ENCODE measurements around the gene RAB26. TPM values are rescaled to one million over a fixed set of nuclear protein-coding genes. Genes with fewer than 3 reads are reported as not detected.

The RAB26 gene
- total RNA-seq, 1 donor from 2014 or later, result 0.44 TPM

DNA sequence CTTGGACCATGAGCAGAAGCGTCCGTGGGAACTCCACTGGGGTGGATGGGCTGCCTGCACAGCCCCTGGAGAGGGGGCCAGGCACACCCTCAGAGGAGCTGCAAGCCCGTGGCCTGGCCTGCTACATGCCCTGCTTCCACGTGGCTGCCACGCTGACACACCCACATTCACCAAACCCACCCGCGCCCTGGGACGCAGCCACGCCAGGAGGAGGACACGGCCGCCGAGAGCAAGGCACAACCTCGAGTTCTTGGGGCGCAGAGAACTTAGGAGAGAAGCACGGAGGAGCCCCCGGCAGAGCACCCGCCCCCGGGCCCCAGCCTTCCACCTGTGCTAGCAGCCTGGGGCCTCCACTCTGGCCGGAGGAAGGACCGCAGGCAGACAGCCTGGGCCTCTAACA is 29.1 kb downstream of the RAB26 start:
- intact Hi-C loops (cut with micrococcal nuclease), result no loop called here

DNA sequence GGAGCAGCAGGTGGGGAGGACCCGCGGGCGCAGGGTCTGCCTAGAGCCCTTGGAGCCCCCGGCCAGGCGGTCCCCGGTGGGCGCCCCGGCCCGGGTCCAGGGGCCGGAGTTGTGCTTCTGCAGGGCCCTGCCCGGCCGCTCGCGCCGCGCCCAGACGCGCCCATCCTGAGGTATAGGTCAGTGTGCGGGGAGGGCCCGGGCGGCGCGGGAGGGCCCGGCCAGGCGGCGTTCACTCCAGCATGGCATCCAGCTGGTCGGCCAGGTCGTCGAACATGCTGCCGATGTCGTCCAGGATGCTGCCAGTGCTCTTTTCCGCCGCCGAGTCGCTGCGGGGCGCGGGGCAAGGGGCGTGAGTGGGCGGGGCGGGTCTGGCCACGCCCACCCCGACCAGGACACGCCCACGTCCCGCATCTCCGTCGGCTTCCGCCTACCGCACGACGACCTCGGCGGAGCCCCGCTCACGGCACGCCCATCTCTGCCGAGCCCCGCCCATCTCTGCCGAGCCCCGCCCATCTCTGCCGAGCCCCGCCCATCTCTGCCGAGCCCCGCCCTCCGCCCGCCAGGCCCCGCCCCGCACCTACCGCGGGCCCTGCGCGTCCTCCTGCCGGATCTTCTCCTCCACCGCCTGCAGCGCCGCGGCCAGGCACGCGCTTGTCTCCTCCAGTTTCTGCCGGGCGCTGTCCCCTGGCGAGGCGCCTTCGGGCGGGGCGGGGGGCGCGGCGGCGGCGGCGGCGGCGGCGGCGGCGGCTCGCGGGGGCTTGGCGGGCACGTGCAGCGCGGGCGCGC is 30.1 kb downstream of the RAB26 start:
- intact Hi-C loops (cut with micrococcal nuclease), result no loop called here

DNA sequence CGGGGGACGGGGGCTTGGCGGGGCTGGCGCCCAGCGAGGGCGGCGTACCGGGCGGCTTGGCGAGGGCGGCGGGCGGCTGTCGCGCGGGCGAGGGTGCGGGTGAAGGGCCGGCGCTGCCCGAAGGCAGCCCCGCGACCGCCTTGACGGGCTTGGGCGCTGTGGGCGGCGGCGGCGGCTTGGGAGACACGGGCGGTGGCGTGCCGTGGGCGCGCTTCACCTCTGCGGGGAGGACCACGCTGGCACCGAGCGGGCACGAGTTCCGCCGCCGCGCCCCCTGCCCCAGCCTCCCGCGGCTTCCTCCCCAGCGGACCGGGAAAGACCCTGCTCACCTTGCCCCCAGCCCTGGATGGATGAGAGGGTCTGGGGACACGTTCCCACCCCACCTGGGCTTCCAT is 30.7 kb downstream of the RAB26 start:
- intact Hi-C loops (cut with micrococcal nuclease), result no loop called here

DNA sequence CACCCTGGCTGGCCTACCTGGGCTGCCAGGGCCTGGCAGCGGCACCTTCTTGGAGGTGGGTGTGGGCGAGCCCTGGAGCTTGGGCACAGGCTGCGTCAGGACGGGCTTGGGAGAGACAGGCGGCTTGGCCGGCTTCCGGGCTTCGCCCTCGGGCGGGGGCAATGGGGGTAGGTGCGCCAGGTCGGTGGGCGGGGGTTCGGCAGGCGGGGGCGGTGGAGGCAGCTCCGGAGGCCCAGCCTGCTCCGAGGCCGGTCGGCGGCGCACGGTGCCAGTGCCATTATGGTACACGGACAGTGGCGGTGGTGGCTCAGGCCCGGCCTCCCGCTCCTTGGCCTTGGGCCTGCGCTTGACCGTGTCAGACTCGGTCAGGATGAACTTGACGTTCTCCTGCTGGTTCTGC is 31.2 kb downstream of the RAB26 start:
- intact Hi-C loops (cut with micrococcal nuclease), result no loop called here

DNA sequence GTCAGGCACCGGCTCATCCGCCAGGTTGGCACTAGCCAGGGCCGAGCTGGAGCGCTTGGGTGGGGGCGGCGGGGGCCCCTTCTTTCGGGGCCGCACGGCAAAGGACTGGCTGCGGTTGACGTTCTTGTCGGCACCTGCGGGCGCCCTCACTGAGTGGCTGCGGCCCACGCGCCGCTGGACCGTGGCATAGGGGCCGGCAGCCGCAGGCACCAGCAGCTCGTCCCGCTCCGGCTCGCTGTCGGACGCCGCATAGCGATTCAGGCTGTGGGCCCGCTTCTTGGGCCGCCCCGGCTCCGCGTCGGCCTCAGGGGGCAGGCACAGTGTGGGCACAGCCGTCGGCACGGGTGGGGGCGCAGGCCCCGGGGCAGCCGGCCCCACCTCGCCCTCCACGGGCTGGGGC is 32.0 kb downstream of the RAB26 start:
- intact Hi-C loops (cut with micrococcal nuclease), result no loop called here

DNA sequence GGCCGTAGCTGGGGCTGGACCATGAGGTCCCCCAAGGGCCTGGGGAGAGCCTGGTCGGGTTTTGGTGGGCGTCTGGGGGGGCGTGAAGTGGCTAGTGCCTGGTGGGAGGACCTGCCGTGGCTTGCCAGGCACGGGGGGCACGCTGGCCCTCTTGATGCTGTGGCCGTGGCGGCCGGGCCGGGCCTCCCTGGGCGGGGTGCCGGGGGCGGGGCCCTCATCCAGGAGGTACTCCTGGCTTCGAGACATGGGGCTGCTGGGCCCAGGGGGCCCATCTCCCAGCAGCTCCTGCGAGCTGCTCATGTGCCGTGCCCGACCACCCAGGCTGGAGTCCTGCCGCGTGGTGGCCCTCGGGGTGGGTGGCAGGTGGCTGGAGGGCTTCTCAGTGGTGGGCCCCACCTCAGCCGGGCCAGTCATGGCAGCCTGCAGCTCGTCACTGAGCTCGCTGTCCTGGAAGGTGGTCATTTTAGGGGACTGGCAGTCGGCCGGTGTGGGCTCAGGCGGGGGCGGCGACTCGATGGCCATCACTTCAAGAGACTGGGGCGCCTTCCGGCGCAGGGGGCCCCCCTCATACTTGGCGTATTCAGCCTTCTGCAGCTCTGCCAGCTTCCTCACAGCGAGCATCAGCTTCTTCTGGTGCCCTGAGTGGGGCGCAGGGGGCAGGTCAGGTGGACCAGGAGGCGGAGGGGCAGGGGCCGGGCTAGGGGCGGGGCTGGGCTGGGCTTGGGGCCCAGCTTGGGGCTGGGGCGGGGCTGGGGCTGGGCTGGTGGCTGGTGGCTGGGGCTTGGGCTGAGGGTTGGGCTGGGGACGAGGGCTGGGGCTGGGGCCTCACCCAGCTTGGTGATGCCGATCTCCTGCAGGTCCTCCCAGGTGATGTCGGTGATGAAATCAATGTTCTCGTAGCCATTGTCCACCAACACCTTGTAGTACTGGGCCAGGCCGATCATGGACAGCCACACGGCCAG is 32.8 kb downstream of the RAB26 start:
- intact Hi-C loops (cut with micrococcal nuclease), result no loop called here

DNA sequence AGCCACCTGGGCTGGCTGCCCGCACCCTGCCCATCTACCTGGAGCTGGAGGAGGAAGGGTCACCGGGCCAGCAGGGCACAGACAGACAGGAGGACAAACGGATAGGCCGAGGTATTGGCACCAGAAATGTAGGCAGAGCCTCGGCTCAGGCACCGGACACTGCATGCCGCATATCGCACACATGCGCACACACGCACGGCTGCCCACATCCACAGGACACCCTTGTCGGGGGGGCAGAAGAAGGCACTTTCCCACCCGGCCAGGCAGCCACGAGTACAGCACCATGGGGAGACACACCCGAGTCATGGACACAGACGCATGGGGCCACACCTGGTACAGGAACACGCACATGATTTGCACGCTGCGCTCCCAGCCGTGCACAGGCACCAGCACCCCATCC is 33.5 kb downstream of the RAB26 start:
- intact Hi-C loops (cut with micrococcal nuclease), result no loop called here

DNA sequence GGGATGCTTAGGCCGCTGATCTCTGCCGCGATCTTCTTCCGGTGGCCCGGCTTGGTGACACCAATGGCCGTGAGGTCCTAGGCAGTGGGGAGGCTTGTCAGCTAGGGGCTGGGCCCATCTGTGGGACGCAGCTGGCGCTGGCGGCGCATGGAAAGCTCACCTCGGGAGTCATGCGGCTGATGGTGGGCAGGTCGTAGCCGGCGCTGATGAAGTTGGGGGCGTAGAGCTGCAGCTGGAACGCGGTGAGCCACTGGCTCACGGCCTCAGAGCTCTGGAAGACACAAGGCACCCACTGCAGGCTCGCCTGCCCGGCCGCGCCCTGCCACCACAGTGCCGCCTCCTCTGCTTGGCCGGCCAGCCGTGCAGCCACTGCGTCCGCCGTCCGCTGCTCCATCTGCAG is 35.2 kb downstream of the RAB26 start:
- intact Hi-C loops (cut with micrococcal nuclease), result no loop called here

DNA sequence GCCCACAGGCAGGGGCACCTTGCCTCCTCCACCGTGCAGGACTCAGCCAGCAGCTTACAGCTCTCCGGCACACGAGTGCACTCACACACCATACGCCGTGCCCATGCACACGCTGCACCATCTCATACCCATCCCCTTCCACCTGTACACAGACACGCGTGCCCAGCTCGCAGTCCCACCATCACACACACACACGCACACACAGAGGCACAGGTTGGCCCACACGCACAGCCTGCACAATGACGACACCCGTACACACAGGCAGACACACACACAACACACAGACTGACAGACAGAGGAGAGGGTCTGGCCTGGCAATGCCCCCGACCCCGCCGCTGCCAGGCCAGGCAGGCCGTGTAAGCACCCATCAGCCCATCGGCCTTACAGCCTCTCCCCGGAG is 35.9 kb downstream of the RAB26 start:
- intact Hi-C loops (cut with micrococcal nuclease), result no loop called here

DNA sequence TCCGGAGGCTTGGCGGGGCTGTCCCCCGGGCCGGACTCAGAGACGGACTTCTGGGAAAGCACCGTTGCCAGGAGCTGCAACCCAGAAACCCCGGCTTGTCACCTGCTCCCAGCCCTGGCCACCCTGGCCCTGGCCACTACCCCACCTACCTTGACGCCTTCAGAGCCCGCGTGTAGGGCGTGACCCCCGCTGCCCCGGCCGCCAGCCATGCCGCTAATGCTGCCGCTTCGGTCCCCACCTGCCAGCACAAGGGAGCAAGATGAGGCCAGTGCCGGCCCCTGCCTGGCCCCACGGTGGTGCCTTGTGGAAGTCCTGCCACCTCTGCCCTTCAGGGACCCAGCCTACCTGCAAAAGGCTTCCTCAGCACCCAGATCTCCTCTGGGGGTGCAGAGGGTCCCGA is 36.5 kb downstream of the RAB26 start:
- intact Hi-C loops (cut with micrococcal nuclease), result no loop called here

DNA sequence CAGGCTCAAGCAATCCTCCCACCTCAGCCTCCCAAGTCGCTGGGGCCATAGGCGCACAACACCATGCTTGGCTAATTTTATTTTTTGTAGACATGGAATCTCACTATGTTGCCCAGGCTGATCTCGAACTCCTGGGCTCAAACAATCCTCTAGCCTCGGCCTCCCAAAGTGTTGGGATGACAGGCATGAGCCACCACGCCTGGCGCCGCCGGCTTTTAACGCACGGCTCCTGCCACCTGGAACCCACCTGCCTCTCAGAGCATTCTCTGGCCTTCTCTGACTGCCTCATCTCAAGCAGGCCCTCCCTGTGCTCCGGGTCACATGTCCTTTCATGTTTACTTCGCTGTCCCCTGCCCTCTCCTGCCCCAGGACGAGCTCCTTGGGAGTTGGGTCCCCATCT is 37.6 kb downstream of the RAB26 start:
- intact Hi-C loops (cut with micrococcal nuclease), result no loop called here

DNA sequence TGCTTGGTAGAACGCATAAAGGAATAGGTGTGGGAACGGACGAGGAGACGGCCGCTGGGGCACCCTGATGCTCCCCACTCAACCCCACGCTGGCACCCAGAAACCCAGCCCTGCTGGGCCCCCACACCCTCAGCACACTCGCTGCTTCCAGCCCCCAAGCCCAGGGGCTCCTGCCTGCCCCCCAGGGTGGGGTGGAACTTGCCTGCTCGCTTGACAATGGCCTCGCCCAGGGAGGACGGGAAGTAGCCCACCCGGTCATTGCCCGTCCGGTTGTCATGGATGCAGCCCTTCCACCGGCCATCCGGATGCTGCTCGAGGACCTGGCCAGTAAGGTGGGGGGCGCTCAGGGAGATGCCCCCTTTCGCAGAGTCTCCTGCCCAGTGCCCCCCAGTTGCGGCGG is 38.1 kb downstream of the RAB26 start:
- intact Hi-C loops (cut with micrococcal nuclease), result no loop called here

DNA sequence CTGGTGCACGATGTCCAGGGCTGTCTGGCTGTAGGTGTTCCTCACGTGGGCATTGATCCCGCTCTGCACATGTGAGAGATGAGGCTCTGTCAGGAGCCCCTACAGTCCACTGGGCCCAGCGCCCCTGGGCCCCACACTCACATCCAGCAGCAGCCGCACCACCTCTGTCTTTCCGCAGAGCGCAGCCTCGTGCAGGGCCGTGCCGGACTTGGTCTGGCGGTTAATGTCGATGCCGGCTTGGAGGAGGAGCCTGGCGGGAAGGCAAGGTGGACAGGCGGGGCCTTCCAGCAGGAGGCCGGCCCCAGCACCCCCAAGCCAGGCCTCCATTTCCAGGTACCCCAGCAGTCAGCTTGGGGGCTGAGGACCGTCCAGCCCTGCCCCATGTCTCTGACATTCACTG is 38.8 kb downstream of the RAB26 start:
- intact Hi-C loops (cut with micrococcal nuclease), result no loop called here

DNA sequence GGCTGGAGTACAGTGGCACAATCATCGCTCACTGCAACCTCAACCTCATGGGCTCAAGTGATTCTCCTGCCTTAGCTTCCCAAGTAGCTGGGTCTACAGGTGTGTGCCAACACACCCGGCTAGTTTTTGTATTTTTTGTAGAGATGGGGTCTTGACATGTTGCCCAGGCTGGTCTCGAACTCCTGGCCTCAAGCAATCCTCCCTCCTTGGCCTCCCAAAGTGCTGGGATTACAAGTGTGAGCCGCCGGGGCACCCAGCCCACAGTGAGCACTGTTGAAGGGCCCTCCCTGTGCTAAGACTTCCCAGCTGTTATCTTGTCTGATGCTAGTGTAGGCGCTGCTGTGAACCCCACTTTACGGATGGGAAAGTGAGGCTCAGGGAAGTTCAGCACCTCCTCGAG is 40.0 kb downstream of the RAB26 start:
- intact Hi-C loops (cut with micrococcal nuclease), result no loop called here

DNA sequence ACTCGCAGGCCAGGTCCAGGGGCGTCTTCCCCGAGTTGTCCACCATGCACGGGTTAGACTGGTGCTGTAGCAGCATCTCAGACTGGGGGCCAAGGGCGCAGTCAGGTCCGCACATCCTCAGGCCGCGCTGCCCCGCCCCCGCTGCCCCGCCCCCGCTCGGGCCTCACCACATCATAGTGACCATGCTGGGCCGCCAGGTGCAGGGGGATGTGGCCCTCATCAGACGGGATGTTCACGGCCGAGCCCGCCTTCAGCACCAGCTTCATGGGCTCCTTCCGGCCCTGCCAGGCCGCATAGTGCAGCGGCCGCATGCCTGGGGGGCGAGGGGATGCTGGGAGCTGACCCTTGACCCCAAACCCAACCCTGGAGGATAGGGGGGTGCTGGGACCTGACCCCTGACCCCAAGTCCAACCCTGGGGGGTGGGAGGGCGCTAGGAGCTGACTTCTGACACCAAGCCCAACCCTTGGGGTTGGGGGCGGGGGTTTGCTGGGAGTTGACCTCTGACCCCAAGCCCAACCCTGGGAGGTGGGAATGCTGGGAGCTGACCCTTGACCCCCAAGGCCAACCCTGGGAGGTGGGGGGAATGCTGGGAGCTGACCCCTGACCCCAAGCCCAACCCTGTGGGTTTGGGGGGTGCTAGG is 40.9 kb downstream of the RAB26 start:
- intact Hi-C loops (cut with micrococcal nuclease), result no loop called here

DNA sequence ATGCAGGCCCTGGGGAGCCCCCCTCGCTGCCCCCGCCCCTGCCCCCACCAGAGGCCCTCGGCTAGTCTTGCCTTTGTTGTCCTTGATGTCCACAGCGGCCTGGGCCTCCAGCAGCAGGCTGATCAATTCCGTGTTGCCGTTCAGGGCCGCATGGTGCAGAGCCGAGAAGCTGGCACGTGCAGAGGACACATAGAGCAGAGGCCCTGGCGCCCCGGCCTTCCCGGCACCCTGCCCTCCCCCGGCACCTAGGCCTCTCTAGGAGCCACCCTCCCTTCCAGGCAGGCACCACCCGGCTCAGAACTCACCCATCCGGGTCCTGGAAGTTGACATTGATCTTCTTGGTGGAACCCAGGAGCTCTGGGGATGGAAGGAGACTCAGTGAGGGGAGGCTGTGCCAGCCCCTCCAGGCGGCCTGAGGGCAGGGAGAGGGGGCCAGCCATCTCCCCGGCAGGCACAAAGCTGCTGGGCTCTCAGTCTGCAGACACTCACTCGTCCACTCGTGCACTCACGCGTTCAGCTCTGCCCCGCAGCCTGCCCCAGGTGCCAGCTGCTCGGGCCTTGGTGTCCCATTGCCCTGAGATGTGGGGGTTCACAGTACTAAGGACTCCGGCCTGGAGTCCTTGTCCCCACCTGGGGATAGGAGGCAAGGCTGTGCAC is 41.7 kb downstream of the RAB26 start:
- intact Hi-C loops (cut with micrococcal nuclease), result loop anchor here (5.0 kb wide), 1 partner anchor 237 kb away; the partner anchor contains the start of gene CCNF

DNA sequence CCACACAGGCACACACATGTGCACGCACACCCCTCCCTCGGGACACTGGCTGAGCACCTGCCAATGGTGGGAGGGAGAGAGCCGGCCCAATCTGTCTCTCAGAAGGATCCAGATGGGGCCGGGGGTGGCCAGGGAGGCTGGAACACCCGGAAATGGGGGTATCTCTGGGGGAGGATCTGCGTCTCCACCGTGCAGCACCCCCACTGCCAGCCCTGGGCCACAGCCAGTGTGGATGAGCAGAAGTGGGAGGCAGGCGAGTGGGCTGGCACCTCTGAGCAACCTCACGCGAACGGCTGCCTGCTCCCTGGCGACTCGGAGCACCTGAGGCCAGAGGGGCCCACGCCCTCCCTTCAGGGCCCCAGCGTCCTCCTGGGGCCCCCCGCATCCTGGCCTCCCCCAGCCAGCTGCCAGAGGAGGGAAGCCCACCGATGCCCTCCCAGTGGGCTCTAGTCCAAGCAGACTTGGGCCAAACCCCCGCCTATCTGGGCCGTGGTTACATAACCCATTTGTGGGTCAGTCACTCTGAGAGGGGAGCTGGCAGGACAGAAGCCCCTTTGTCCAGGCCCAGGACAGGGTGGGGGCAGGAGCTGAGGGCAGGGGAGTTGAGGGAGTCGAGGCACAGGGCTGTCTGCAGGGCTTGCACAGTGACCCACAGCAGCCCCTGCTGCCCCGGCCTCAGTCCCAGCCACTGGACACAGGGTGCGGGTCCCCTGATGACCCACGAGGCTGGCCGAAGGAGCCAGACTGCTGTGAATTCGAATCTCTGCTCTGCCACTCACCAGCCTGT is 42.4 kb downstream of the RAB26 start:
- intact Hi-C loops (cut with micrococcal nuclease), result loop anchor here (5.0 kb wide), 1 partner anchor 236 kb away; the partner anchor contains the start of gene CCNF

DNA sequence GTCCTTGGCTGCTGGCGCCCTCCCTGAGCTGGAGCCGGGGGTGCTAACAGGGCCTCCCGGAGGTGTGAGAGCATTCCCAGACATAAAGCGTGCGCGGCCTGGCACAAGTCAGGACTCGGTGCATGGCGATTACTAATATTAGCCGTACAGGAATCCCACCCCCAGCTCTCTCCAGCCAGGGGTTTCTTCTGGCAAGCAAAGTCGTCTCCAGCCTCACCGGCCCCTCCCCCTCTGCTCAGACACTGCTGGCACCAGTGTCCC is 43.0 kb downstream of the RAB26 start:
- intact Hi-C loops (cut with micrococcal nuclease), result loop anchor here (5.0 kb wide), 1 partner anchor 236 kb away; the partner anchor contains the start of gene CCNF

DNA sequence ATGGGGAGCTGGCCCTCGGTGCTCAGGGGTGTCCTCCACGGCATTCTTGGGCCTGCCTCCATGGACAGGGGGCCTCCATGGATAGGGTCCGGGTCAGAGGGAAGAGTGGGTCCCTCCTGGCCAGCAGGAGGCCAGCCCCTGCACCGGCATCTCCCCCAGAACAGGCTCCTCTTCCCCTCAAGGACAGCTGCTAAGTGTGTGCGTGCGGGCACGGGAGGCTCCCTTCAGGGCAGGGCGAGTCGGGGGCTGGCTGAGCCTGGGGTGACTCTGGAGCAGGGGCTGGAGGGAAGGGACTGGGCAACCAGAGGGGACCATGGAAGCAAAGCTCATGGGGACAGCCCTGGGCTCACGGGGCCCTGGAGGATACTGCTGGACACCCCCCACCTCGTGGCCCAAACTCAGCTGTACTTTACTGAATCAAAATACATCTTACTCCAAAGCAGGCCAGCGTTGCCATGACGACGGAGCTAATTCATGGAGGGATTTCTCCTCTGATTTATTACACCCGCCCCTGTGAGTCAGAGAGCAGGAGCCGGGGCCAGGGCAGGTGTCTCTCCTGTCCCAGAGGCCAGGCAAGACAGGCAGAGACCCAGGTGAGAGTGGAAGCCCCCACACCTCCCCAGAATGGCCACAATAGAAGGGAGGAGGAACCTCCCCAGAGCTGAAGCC is 45.9 kb downstream of the RAB26 start:
- intact Hi-C loops (cut with micrococcal nuclease), result loop anchor here (5.0 kb wide), 1 partner anchor 233 kb away; the partner anchor contains the start of gene CCNF

DNA sequence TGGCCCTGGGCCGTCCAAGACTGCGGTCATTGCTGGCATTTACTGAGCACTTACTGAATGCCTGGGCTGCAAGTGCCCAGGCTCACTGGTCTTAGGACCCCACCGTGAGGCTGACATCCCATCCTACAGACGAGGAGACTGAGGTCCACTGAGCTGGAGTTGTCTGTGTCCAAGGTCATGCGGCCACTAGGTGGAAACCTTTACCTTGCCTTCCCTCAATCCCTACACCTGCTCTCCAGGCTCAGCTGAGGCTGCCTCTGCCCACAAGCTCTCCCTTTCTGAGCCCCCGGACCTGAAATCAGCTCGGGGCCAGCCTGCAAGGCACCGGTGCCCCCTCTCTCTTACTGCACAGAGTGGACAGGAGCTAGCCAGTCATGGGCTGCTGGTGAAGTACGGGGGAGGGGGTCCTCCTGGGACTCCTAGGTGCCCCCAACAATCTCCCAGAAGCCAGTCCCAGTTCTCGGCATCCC is 46.5 kb downstream of the RAB26 start:
- intact Hi-C loops (cut with micrococcal nuclease), result loop anchor here (1.0 to 5.0 kb wide), 3 partner anchors 56 to 306 kb away; partner anchors contain the start of genes CCNF and ECI1
